LNCaP clone FGC (cell line): ENCODE data around the gene TTPAL.

Experiments
- DNase-seq: peaks from one replicate; pipeline ENCODE4 v3.0.0-alpha.2; 2011; ENCODE audit warnings: low read depth
- H3K4me3 ChIP-seq: 2 replicates; pipeline ENCODE4 v1.5.1; 2011; ENCODE audit warnings: mild to moderate bottlenecking, low read depth, low read length, control low read depth
- CTCF ChIP-seq: IDR thresholded peaks from 2 replicates; pipeline ENCODE4 v1.5.1; 2012; ENCODE audit warnings: mild to moderate bottlenecking; ENCODE audit not compliant: control insufficient read depth, insufficient read depth; ENCODE audit errors: extremely low read depth

Gene TTPAL

GRCh38 chr20:44433751-44434538 lies 41.7 kb upstream of the TTPAL start:
- TF ChIP-seq CTCF, result no peak

GRCh38 chr20:44435630-44436335 lies 39.9 kb upstream of the TTPAL start:
- DNase-seq, result no peak
- H3K4me3 ChIP-seq, result no peak overlapping the region
- no peak for TF ChIP-seq CTCF

More at GRCh38 chr20:44433751-44434538, 41.7 kb upstream of the TTPAL start:
- H3K4me3 ChIP-seq, result no peak overlapping the region
- DNase-seq, result no peak

- no peak for DNase-seq
- H3K4me3 ChIP-seq, result no peak overlapping the region
- TF ChIP-seq CTCF, result no peak
Observed at GRCh38 chr20:44436393-44436792, 39.3 kb upstream of the TTPAL start.

- TF ChIP-seq CTCF, result no peak
- no peak for DNase-seq
- H3K4me3 ChIP-seq, result no peak overlapping the region
Observed at GRCh38 chr20:44437497-44437896, 38.2 kb upstream of the TTPAL start.

GRCh38 chr20:44438782-44439181 lies 36.9 kb upstream of the TTPAL start:
- no peak overlapping the region for H3K4me3 ChIP-seq
- no peak for DNase-seq
- TF ChIP-seq CTCF, result no peak

GRCh38 chr20:44439318-44439717 lies 36.4 kb upstream of the TTPAL start:
- H3K4me3 ChIP-seq, result no peak overlapping the region
- TF ChIP-seq CTCF, result no peak
- no peak for DNase-seq
